GM12878 (cell line): ENCODE data around the gene SPATA46. TPM values are rescaled to one million over a fixed set of nuclear protein-coding genes. Genes with fewer than 3 reads are reported as not detected.

Experiments
- ATAC-seq: fragments of 200-7000 bp; cut with Tn5 transposase; 3 replicates; pipeline ENCODE4 v1.9.1; 2020; ENCODE audit warnings: mild to moderate bottlenecking, moderate library complexity
- BruUV-seq: library from RNA; stranded (reverse); fragments of 400-500 nt; replicated peaks from 2 replicates; lab custom pipeline; 2021; lab: Mats Ljungman, UMichigan
- CTCF ChIA-PET: fragments of 300-600 bp; sonication (Branson Sonifier 250); formaldehyde crosslinking; extraction: SDS; loops from one replicate; lab custom pipeline; 2021; ENCODE audit warnings: inconsistent platforms; lab: Yijun Ruan, JAX
- POLR2A ChIA-PET: fragments of 350-600 bp; formaldehyde crosslinking; extraction: SDS; loops from one replicate; lab custom pipeline; 2021; ENCODE audit warnings: inconsistent platforms; lab: Charles Lee
- RAD21 ChIA-PET: fragments of 300-600 bp; sonication (Branson Sonifier 250); formaldehyde crosslinking; loops from one replicate; lab custom pipeline; 2023; ENCODE audit warnings: antibody characterized with exemption; ENCODE audit not compliant: unreplicated experiment; lab: Charles Lee
- SMC1A ChIA-PET: fragments of 300-600 bp; sonication (Branson Sonifier 250); formaldehyde crosslinking; loops from one replicate; lab custom pipeline; 2023; ENCODE audit not compliant: unreplicated experiment, uncharacterized antibody; lab: Charles Lee
- DNase-seq: peaks from one replicate; pipeline ENCODE4 v3.0.0-alpha.2; 2011; ENCODE audit warnings: low read depth, low spot score
- FAIRE-seq: peaks from 3 replicates; lab custom pipeline; 2011; peaks lifted over from hg19 to GRCh38; lab: Jason Lieb, UNC
- H2AFZ ChIP-seq: 2 replicates; pipeline ENCODE4 v1.6.0; 2011; ENCODE audit warnings: low read depth, low read length, control low read depth; ENCODE audit not compliant: control insufficient read depth
- H3K27ac ChIP-seq: 2 replicates; pipeline ENCODE4 v1.5.1; 2011; ENCODE audit warnings: control low read depth; ENCODE audit not compliant: control insufficient read depth, insufficient read depth
- H3K27me3 ChIP-seq, 2 experiments: replicated peaks in 1 of 2; 2 replicates each; pipeline versions ENCODE4 v1.6.0 to v1.6.1; 2011; ENCODE audit warnings: low read length in 1 of 2; ENCODE audit not compliant: control insufficient read depth in 2 of 2, insufficient read depth in 2 of 2
- H3K36me3 ChIP-seq, 2 experiments: 2 replicates each; pipeline ENCODE4 v1.5.1; 2011; ENCODE audit warnings: low read length in 1 of 2; ENCODE audit not compliant: control insufficient read depth in 2 of 2, insufficient read depth in 2 of 2
- H3K4me1 ChIP-seq: 2 replicates; pipeline ENCODE4 v1.6.1; 2011; ENCODE audit warnings: mild to moderate bottlenecking, low read length, moderate library complexity, mixed read lengths; ENCODE audit not compliant: control insufficient read depth, insufficient read depth
- H3K4me2 ChIP-seq: 2 replicates; pipeline ENCODE4 v1.6.0; 2011; ENCODE audit warnings: control low read depth; ENCODE audit not compliant: control insufficient read depth, insufficient read depth
- H3K4me3 ChIP-seq: fragments of 200-600 bp; sonication (generic); 2 replicates; pipeline ENCODE4 v1.5.1; 2016
- H3K79me2 ChIP-seq: 2 replicates; pipeline ENCODE4 v1.6.0; 2011; ENCODE audit warnings: low read length; ENCODE audit not compliant: control insufficient read depth, insufficient read depth
- H3K9ac ChIP-seq: 2 replicates; pipeline ENCODE4 v1.8.0; 2011; ENCODE audit warnings: low read length, control low read depth, mixed read lengths; ENCODE audit not compliant: control insufficient read depth, insufficient read depth
- H3K9me3 ChIP-seq: replicated peaks from 3 replicates; pipeline ENCODE4 v1.5.1; 2011; ENCODE audit warnings: mild to moderate bottlenecking, low read length; ENCODE audit not compliant: control insufficient read depth, insufficient read depth
- H4K20me1 ChIP-seq: 2 replicates; pipeline ENCODE4 v1.6.0; 2011; ENCODE audit not compliant: control insufficient read depth, insufficient read depth
- BMI1 ChIP-seq: fragments of 450-650 bp; IDR thresholded peaks from 2 replicates; pipeline ENCODE4 v1.6.1; 2016; ENCODE audit warnings: mild to moderate bottlenecking, moderate library complexity, borderline replicate concordance
- JUNB ChIP-seq: IDR thresholded peaks from 2 replicates; pipeline ENCODE4 v1.6.1; 2016; ENCODE audit warnings: antibody characterized with exemption, mild to moderate bottlenecking
- KAT2A ChIP-seq: conservative IDR thresholded peaks from 2 replicates; pipeline ENCODE4 v1.6.1; 2011; ENCODE audit warnings: low read depth, low read length; ENCODE audit not compliant: control insufficient read depth
- MAX ChIP-seq: IDR thresholded peaks from 2 replicates; pipeline ENCODE4 v1.6.1; 2012; ENCODE audit warnings: low read depth, low read length, improper control_type of control experiment
- PKNOX1 ChIP-seq: fragments of 450-650 bp; IDR thresholded peaks from 2 replicates; pipeline ENCODE4 v1.6.1; 2016; ENCODE audit warnings: mild to moderate bottlenecking
- POU2F2 ChIP-seq: IDR thresholded peaks from 3 replicates; pipeline ENCODE4 v1.6.1; 2011; ENCODE audit warnings: low read depth, mild to moderate bottlenecking, low read length, borderline replicate concordance
- YBX1 ChIP-seq: fragments of 450-650 bp; IDR thresholded peaks from 2 replicates; pipeline ENCODE4 v1.6.1; 2016; ENCODE audit warnings: antibody characterized with exemption
- WGBS: methylation state at CpG from one replicate; pipeline ENCODE4 v1.1.6; 2016; ENCODE audit warnings: low lambda C conversion rate; ENCODE audit not compliant: insufficient replicate concordance, insufficient coverage; ENCODE audit errors: missing lambda C conversion rate; 5-methylcytosine and 5-hydroxymethylcytosine counted together
- in situ Hi-C: fragments of 300-500 bp; cut with MboI; formaldehyde crosslinking; loops from 9 replicates; pipeline ENCODE4 v1.14.3; 2018; ENCODE audit warnings: mixed read lengths
- intact Hi-C: fragments of 100-400 bp; cut with micrococcal nuclease; formaldehyde crosslinking; loops from one replicate; pipeline ENCODE4 v1.14.2; 2022; ENCODE audit not compliant: unreplicated experiment
- polyA plus RNA-seq, 11 experiments: library from polyadenylated mRNA; depleted of rRNA in 4 of 11; unstranded in 6 of 11; stranded (reverse) in 5 of 11; fragments of >200 nt; fragmentation: Nextera tagmentation in 4 of 11; fragmentation: Illumina TruSeq in 1 of 11; extraction: Ambion mirVana in 4 of 11; extraction: Trizol in 1 of 11; gene quantifications; 1 replicate in 1 of 11; 2 replicates in 10 of 11; pipeline versions ENCODE4 v1.2.1 to v1.2.3, GENCODE V29; 2011 to 2016; ENCODE audit warnings: inconsistent platforms in 2 of 11, missing spikeins in 2 of 11, low read depth in 1 of 11
- total RNA-seq, 4 experiments: library from RNA; depleted of rRNA in 3 of 4; stranded (reverse); fragments of >200 nt in 3 of 4; fragmentation: Illumina TruSeq in 1 of 4; extraction: Trizol in 1 of 4; gene quantifications; 2 replicates each; pipeline versions ENCODE4 v1.2.1 to v1.2.3, GENCODE V29; 2013 to 2021
- TF ChIP-seq, protein P1 (sequence below): fragments of 450-650 bp; IDR thresholded peaks from 2 replicates; pipeline ENCODE4 v1.6.1; 2017; ENCODE audit warnings: borderline replicate concordance

The SPATA46 gene
- total and polyA plus RNA-seq, 10 of the 15 experiments (the other 5 are each of a cell fraction or from before 2014, with no cell fraction given): not detected

GRCh38 chr1:162327144-162327787 is 49.4 kb downstream of the SPATA46 start:
- in situ Hi-C loops (no loop called here), intact Hi-C loops (no loop called here)
- RAD21 ChIA-PET: no interaction called here
- no peaks in the 10 kb centered on the region for H3K79me2 ChIP-seq
- TF ChIP-seq POU2F2 (no peak), KAT2A (no peak), PKNOX1 (no peak)
- H3K36me3 ChIP-seq: no peaks in the 10 kb centered on the region
- H3K9ac ChIP-seq: no peak overlapping the region
- BruUV-seq: no TSS peak
- H4K20me1 ChIP-seq: no peaks in the 10 kb centered on the region
- H3K9me3 ChIP-seq: no peaks in the 10 kb centered on the region
- ATAC-seq (no peak), FAIRE-seq (no peak), DNase-seq (no peak)
- no peak overlapping the region for H3K4me3 ChIP-seq
- POLR2A ChIA-PET: no interaction called here
- H3K27ac ChIP-seq: no peak overlapping the region
- 19% methylated on average over 2 of the region's 2 CpGs for WGBS
- no peak overlapping the region for H3K4me2 ChIP-seq
- CTCF ChIA-PET: no interaction called here
- H3K4me1 ChIP-seq: no peaks in the 10 kb centered on the region
- SMC1A ChIA-PET: no interaction called here
- no peak overlapping the region for H2AFZ ChIP-seq
- peaks cover 0 to 2% of the 10 kb centered on the region in 2 experiments; a peak in 2 of 4 replicates for H3K27me3 ChIP-seq

GRCh38 chr1:162326559-162326958 is 50.1 kb downstream of the SPATA46 start:
- Histone ChIP-seq H3K4me1 (no peaks in the 10 kb centered on the region), H3K4me2 (no peak overlapping the region), H3K4me3 (no peak overlapping the region), H3K27me3 (peaks cover 0 to 2% of the 10 kb centered on the region in 2 experiments; a peak in 2 of 4 replicates), H3K27ac (no peak overlapping the region), H2AFZ (no peak overlapping the region), H3K9me3 (no peaks in the 10 kb centered on the region), H3K9ac (no peak overlapping the region), H3K79me2 (no peaks in the 10 kb centered on the region), H4K20me1 (no peaks in the 10 kb centered on the region), H3K36me3 (no peaks in the 10 kb centered on the region)
- in situ Hi-C loops (no loop called here), intact Hi-C loops (no loop called here)
- no TSS peak for BruUV-seq
- TF ChIP-seq BMI1 (no peak), MAX (no peak), YBX1 (no peak), JUNB (no peak)
- TF ChIP-seq, protein P1, sequence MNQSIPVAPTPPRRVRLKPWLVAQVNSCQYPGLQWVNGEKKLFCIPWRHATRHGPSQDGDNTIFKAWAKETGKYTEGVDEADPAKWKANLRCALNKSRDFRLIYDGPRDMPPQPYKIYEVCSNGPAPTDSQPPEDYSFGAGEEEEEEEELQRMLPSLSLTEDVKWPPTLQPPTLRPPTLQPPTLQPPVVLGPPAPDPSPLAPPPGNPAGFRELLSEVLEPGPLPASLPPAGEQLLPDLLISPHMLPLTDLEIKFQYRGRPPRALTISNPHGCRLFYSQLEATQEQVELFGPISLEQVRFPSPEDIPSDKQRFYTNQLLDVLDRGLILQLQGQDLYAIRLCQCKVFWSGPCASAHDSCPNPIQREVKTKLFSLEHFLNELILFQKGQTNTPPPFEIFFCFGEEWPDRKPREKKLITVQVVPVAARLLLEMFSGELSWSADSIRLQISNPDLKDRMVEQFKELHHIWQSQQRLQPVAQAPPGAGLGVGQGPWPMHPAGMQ: no peak
- DNase-seq (no peak), FAIRE-seq (no peak), ATAC-seq (no peak)
- ChIA-PET POLR2A (no interaction called here), CTCF (no interaction called here), RAD21 (no interaction called here), SMC1A (no interaction called here)
